NOMO-1 (cell line): Measurements from ENCODE around the gene TGFA.
"Not testable (repeated sequence)": the region's sequence is repeated elsewhere in the genome, so short reads cannot be mapped to it uniquely, and the experiment has no call there.

ENCODE experiments used
- DNase-seq, 2 experiments: peaks; one replicate each; lab custom pipeline; 2025; ENCODE audit not compliant: unreplicated experiment in 2 of 2; lab: John Stamatoyannopoulos, UW

TGFA gene

DNA sequence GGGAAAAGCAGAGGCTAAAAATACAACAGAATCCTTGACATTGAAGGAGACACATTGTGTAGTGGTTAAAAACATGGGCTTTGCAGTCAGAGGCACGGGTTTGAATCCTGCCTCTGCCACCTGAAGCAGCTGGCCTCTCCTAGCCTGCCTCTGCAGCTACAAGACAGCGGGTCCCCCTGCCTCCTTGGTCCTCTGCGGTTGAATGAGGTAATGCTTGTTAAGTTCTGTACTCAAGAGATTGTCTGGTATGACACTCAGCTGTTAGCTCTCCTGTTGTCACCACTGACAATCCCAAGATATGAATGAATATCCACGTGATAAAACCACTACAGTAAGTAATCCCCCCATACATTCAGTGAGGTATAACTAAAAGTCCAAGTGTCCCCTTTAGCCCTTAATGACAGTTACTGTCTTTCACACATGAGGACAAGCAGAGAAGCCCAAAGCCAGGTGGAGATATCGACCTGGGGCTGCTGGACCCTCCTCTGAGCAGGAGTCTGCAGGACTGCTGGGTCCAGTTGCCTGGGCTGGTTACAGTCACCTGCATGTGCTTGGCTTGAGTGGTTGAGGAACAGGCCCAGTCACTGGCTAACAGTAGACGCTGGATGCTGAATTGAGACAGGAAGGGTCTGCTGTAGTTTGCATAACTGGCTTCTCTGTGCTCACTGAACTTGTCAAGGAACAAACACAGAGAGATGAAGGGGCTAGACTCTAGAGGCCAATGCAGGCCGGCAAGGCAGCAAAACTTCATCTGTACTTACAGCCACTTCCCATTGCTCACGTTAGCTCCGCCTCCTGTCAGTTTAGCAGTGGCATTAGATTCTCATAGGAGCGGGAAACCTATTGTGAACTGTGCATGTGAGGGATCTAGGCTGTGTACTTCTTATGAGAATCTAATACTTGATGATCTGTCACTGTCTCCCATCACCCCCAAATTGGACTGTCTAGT, 85.5 kb downstream of the TGFA start:
- peak; percentile 20 to 38 for DNase-seq

GRCh38 chr2:70467237-70467636, 86.4 kb downstream of the TGFA start:
- DNase-seq = no peak

DNA sequence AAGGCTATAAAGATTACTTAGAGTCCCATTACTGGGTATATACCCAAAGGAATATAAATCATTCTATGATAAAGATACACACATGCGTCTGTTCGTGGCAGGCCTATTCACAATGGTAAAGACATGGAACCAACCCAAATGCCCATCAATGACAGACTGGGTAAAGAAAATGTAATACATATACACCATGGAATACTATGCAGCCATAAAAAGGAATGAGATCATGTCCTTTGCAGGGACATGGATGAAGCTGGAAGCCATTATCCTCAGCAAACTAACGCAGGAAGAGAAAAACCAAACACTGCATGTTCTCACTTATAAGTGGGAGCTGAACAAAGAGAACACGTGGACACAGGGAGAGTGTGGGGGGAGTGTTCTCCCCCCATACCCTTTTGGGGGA, 87.0 kb downstream of the TGFA start:
- not testable (repeated sequence) for DNase-seq

- no peak for DNase-seq
Observed at GRCh38 chr2:70463997-70464396, 89.6 kb downstream of the TGFA start.

- no peak for DNase-seq
Observed at GRCh38 chr2:70463581-70463980, 90.0 kb downstream of the TGFA start.

DNA sequence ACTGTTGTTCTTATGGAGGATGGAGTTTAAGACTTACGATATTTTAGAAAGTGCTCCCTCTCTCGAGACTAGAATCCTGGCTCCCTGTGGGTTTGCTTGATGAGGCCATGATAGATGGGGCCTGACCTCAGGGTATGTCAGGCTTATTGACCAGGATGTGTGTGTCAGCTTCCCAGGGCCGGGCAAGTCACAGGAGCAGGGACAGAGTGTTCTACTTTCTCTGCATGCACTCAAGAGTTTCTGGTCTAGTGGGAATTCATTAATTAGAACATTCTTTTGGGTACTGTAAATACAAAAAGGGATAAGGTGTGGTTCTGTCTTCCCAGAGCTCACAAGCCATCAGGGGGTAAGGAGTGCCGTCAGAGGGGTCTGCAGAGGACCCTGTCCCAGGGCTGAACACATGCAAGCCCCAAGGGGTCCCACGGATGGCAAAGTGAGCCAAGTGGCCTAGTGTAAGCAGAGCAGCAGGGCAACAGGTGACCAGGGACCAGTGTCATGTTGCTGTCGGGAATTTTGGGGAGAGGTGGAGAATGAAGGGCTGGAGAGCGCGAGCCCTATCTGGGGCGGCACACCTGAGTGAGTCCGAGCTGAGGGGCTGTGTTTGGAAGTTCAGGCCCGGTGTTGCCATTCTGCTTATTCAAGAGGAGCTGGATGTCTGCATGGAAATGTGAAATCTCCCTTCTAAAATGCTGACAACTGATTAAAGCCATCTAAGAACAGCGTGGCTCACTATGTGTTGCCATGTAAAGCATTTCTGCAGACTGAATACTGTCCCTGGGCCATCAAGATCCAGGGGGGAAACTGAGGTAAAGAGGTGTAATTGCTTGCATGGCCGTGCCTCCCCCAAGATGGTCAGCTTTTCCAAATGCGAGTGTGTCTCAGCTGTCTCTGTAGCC, 91.4 kb downstream of the TGFA start:
- DNase-seq = no peak

DNA sequence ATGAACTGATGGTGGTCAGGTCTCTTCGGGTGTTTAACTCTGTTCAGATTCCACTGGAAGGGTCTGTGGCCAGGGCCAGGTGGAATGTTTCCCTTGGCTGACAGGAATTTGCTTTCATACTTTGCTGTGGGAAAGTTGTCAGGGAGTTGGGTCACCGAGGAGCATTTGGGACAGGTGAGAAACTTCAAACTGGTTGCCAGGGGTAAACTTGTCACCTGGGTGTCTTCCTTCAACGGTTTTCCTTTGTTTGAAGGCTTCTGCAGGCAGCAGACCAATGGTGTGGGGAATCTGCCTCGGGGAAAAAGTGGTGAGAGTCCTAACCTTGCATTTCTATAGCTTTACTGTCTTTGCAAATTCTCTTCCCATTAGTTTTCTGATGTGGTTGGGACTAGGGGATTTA, 92.2 kb downstream of the TGFA start:
- no peak for DNase-seq

- DNase-seq = no peak
Observed at GRCh38 chr2:70460333-70460732, 93.3 kb downstream of the TGFA start.

DNA sequence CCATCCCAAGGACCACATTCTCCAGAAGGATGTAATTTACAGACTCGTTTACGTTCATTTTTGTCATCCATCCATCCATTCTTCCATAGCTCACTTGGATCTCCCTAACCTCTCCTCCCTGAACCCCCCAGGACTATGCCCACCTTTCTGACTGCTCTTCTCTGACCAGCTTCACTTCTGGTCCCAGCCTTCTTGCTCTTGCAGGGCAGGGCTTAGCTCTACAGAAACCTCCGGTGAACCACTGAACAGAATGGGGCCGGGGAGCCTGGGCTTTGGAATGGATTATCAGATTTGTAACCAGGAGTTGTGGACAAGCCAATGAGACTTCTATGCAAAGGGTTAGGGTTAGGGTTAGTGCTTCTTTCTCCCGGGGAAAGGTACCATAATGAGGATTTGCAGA, 95.0 kb downstream of the TGFA start:
- no peak for DNase-seq

- no peak for DNase-seq
Observed at GRCh38 chr2:70456585-70457495, 96.8 kb downstream of the TGFA start.

DNA sequence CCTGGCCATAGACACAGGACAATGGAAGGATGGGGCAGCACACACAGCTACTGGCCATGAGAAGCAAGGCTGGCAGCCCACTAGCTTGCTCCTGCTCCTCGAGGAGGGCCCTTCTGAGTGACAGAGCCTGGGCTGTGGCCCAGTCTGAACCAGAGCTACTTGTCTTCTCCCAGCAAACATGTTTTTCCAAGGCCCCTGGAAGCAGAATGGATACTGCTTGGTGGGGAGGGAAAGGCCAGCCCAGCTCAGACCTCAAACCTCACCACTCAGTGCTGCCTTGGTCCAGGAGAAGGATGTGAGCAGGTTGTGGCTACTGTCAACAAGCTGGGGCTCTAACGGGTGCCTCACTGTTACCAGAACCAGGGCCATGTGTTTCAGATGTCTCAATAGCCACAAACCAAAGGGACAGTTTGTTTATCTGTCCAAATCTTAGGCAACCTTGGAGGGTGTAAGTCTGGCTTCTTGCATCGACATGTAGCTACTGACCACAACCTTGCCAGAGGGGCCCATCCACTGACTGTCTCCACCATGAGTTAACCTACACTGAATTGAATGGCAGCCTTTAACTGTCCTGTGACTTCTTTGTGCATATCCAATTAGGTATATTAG, 98.6 kb downstream of the TGFA start:
- DNase-seq = no peak

- DNase-seq = no peak
Observed at GRCh38 chr2:70450641-70451250, 102.9 kb downstream of the TGFA start.

GRCh38 chr2:70448041-70448440, 105.6 kb downstream of the TGFA start:
- DNase-seq = no peak

- no peak for DNase-seq
Observed at GRCh38 chr2:70443726-70444125, 109.9 kb downstream of the TGFA start.

DNA sequence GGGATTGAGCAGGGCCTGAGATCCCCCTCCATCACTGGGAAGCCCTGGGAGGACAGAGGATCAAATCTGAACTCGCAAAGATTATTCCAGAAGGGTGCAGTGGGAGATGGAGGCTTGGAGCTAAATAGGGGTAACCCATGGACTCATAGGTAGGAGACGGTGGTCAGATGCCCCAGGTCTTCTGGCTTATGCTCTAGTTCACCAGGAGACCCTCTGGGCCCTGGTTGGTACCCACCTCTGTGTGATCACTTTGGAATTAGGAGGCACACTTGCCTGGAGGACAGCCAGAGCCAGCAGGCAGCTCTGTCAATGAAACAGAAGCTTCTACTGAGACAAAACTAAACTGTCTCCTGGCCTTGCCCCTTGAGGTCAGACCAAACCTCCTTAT, 110.6 kb downstream of the TGFA start:
- DNase-seq = no peak

GRCh38 chr2:70442301-70443077, 111.1 kb downstream of the TGFA start:
- DNase-seq = no peak

DNA sequence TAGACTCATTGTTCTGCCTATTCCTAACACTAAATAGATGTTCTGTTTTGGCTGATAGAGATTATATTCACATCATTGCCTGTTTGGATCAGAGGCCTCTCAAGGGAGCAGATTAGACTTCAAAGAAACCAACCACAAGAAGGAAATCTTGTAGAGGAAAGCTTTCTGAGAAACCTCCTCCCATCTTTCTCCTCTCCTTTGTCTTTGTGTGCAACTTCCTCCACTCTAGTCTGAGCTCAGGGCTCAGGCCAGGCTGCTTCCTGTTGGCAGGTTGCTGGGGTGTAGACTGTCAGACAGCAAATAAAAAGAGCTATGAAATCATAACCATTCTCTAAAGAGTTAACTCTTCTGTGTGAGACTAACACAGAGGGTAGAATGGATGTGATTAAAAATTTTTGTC, 113.0 kb downstream of the TGFA start:
- DNase-seq = no peak

DNA sequence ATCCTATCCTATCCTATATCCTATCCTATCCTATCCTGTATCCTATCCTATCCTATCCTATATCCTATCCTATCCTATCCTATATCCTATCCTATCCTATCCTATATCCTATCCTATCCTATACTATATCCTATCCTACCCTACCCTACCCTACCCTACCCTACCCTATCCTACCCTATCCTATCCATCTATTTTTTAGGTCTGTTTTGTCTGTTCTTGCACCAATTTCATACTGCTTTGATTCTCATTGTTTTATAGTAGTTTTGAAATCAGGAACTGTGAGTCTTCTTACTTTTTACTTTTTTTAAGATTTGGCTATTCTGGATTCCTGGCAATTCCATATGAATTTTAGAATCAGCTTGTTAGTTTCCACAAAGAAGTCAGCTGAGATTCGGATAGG, 118.5 kb downstream of the TGFA start:
- DNase-seq = no peak

DNA sequence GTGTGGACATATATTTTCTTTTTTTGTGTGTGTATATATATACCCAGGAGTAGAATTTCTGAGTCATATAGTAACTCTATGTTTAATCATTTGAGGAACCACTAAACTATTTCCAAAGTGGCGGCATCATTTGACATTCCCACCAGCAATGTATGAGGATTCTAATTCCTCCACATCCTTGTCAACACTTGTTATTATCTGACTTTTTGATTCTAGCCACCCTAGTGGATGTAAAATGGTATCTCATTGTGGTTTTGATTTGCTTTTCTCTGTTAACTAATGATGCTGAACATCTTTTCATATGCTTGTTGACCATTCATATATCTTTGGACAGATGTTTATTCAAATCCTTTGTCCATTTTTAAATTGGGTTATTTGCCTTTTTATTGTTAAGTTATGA, 120.3 kb downstream of the TGFA start:
- DNase-seq = no peak
